PFSK-1 (cell line): Measurements from ENCODE around the gene ARHGAP19.

Source experiments
- FOXP2 ChIP-seq: optimal IDR thresholded peaks from 2 replicates; pipeline ENCODE3; 2011; ENCODE audit warnings: borderline replicate concordance, control low read depth, inconsistent platforms; ENCODE audit not compliant: insufficient read depth; ENCODE audit errors: extremely low read length, extremely low read depth
- POLR2AphosphoS5 ChIP-seq: IDR thresholded peaks from 2 replicates; pipeline ENCODE4 v1.6.1; 2012; ENCODE audit warnings: low read depth, mild to moderate bottlenecking, control low read depth, low read length, moderate library complexity
- SIN3A ChIP-seq: IDR thresholded peaks from 2 replicates; pipeline ENCODE4 v1.6.1; 2012; ENCODE audit warnings: mild to moderate bottlenecking, low read length, moderate library complexity, borderline replicate concordance; ENCODE audit not compliant: insufficient read depth
- TAF1 ChIP-seq: IDR thresholded peaks from 2 replicates; pipeline ENCODE4 v1.6.1; 2012; ENCODE audit warnings: low read length, control low read depth, borderline replicate concordance; ENCODE audit not compliant: insufficient read depth
- TF ChIP-seq, protein P1 (sequence below), 2 experiments: IDR thresholded peaks; 2 replicates each; pipeline versions ENCODE4 v1.6.1 to v1.8.0; 2011 to 2012; ENCODE audit warnings: low read depth in 2 of 2, low read length in 2 of 2, control low read depth in 1 of 2, inconsistent platforms in 1 of 2, mild to moderate bottlenecking in 1 of 2, moderate library complexity in 1 of 2; ENCODE audit not compliant: insufficient read depth in 1 of 2

The ARHGAP19 gene

DNA sequence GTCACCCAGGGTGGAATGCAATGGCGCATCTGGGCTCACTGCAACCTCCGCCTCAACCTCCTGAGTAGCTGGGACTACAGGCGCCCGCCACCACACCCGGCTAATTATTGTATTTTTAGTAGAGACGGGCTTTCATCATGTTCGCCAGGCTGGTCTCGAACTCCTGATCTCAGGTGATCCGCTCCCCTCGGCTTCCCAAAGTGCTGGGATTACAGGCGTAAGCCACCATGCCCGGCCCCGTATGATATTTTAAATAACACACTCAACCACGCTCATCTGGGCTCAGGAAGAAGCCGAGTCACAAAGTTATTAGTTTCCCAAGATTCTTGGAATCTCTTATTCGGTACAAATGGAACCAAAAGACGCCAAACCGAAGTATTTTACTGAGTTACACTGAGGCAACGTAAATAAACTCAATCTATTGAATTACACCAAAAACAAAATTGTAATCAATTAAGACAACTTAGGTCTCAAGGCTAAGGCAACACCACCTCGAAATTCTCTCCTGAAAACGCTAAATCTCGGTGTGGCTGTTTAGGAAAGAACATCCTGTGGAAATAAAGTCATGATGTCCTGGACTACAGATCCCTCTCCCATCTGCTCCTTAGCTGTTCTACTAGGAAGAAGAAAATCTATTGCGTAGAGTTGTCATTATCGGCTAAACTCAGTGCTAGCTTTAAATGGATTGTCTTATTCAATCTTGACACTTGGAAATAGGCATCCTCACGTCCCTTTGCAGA, 910 bp downstream of the ARHGAP19 start:
- TF ChIP-seq SIN3A (no peak), POLR2AphosphoS5 (no peak), FOXP2 (no peak), TAF1 (no peak)
- TF ChIP-seq, protein P1, sequence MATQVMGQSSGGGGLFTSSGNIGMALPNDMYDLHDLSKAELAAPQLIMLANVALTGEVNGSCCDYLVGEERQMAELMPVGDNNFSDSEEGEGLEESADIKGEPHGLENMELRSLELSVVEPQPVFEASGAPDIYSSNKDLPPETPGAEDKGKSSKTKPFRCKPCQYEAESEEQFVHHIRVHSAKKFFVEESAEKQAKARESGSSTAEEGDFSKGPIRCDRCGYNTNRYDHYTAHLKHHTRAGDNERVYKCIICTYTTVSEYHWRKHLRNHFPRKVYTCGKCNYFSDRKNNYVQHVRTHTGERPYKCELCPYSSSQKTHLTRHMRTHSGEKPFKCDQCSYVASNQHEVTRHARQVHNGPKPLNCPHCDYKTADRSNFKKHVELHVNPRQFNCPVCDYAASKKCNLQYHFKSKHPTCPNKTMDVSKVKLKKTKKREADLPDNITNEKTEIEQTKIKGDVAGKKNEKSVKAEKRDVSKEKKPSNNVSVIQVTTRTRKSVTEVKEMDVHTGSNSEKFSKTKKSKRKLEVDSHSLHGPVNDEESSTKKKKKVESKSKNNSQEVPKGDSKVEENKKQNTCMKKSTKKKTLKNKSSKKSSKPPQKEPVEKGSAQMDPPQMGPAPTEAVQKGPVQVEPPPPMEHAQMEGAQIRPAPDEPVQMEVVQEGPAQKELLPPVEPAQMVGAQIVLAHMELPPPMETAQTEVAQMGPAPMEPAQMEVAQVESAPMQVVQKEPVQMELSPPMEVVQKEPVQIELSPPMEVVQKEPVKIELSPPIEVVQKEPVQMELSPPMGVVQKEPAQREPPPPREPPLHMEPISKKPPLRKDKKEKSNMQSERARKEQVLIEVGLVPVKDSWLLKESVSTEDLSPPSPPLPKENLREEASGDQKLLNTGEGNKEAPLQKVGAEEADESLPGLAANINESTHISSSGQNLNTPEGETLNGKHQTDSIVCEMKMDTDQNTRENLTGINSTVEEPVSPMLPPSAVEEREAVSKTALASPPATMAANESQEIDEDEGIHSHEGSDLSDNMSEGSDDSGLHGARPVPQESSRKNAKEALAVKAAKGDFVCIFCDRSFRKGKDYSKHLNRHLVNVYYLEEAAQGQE (IDR thresholded peaks at IDR 0.05; ENCODE audit: insufficient read depth in 1 of 2, low read depth in 2 of 2, low read length in 2 of 2) = no peak

DNA sequence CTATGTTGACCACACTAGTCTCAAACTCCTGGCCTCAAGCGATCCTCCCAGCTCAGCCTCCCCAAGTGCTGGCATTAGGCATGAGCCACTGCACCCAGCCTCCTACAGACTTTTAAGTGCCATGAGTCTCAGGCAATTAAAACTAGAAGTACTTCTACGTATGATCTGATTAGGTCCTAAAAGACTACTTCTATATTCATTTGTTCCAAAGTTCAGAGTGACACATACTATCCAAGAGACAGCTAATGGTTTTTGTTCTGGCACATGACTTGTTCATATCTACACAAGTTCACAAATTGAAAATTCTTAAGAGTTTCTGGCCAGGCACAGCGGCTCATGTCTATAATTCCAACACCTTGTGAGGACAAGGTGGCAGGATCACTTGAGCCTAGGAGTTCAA, 11.7 kb downstream of the ARHGAP19 start:
- TF ChIP-seq POLR2AphosphoS5 = no peak
- TF ChIP-seq TAF1 = no peak
- TF ChIP-seq FOXP2 = no peak
- TF ChIP-seq, protein P1 (IDR thresholded peaks at IDR 0.05; ENCODE audit: insufficient read depth in 1 of 2, low read depth in 2 of 2, low read length in 2 of 2) = no peak
- TF ChIP-seq SIN3A = no peak

DNA sequence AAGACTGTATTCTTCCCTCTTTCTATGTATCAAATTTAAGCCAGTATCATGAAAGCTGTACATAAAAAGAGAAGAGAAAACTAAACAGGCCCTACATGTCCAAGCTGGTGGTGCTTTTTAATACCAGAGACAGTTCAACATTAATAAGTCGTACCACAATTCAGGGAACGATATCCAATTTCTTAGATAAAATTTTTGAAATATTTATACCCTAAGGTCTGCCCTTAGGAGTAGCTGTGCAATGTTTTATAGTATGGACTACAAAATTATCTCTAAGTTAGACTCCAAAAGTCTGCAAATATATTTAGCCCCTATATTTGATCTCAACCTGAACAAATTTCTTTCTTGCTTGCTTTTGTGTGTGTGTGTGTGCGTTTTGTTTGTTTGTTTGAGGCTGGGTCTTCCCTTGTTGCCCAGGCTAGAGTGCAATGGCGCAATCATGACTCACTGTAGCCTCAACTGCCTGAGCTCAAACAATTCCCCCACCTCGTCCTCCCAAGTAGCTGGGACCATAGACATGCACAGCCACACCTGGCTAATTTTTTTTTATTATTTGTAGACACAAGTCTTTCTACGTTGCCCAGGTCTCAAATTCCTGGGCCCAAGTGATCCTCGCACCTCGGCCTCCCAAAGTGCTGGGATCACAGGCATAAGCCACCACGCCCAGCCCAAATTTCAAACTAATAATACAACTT, 13.2 kb downstream of the ARHGAP19 start:
- TF ChIP-seq FOXP2 (no peak), SIN3A (no peak), POLR2AphosphoS5 (no peak), TAF1 (no peak)
- TF ChIP-seq, protein P1 (IDR thresholded peaks at IDR 0.05; ENCODE audit: insufficient read depth in 1 of 2, low read depth in 2 of 2, low read length in 2 of 2) = no peak

DNA sequence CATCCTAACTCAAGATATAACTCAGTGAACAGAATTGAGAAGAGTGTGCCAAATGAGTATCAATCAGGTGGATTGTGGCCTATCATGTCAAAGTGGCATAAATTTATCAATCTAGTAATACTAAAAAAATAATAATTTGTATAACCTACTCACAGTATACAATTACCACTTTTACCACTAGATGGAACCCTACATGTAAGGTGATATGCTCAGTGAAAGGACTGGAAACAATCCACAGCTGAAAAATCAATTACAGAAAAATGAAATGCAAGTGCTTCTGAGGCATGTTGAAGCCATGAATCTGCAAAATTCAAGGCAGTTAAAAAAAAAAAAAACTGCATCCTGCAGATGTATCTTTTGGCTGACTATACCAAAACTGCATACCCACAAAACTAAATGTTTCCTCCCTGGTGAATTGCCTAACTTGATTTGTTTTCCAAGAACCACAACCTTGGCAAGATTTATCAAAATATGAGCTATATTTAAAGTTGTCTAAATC, 13.9 kb downstream of the ARHGAP19 start:
- TF ChIP-seq TAF1 (no peak), FOXP2 (no peak), POLR2AphosphoS5 (no peak), SIN3A (no peak)
- TF ChIP-seq, protein P1 (IDR thresholded peaks at IDR 0.05; ENCODE audit: insufficient read depth in 1 of 2, low read depth in 2 of 2, low read length in 2 of 2) = no peak
